ENCODE measurements around the gene NCF4.

Gene NCF4

GRCh38 chr22:36862251-36863242, 1.7 kb downstream of the NCF4 start:
- no peak for TF ChIP-seq JUND (IDR thresholded peaks at IDR 0.05; ENCODE audit: low read depth)
- DNase-seq (ENCODE audit: low read depth in 1 of 2, low spot score in 1 of 2) = no peak
- in situ Hi-C loops (cut with HindIII; ENCODE audit: low pct_unique_long_range_greater_than_20kb, low sequenced_read_pairs) = no loop called here

DNA sequence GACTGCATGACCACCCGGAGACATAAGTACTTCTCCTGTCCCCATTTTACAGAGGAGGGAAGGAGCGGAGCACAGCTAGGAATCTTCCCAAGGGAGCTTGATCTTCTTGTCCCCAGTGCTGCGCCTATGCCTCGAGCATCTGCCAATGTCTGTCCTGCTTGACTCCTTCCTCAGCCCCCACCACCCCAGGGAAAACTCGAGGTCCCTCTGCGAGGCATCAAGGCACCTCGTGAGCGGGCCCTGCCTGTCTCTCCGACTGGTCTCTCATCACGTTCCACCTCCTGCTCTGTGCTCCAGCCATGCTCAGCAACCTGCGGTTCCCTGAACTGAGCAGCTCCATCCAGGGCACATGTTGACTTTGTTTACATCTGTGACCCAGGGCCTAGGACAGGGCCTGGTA, 2.5 kb downstream of the NCF4 start:
- in situ Hi-C loops (cut with HindIII; ENCODE audit: low pct_unique_long_range_greater_than_20kb, low sequenced_read_pairs) = no loop called here
- DNase-seq (ENCODE audit: low read depth in 1 of 2, low spot score in 1 of 2) = no peak
- no peak for TF ChIP-seq JUND (IDR thresholded peaks at IDR 0.05; ENCODE audit: low read depth)

GRCh38 chr22:36863979-36864378, 3.2 kb downstream of the NCF4 start:
- no peak for DNase-seq (ENCODE audit: low read depth in 1 of 2, low spot score in 1 of 2)
- in situ Hi-C loops (cut with HindIII; ENCODE audit: low pct_unique_long_range_greater_than_20kb, low sequenced_read_pairs) = no loop called here
- TF ChIP-seq JUND (IDR thresholded peaks at IDR 0.05; ENCODE audit: low read depth) = no peak

DNA sequence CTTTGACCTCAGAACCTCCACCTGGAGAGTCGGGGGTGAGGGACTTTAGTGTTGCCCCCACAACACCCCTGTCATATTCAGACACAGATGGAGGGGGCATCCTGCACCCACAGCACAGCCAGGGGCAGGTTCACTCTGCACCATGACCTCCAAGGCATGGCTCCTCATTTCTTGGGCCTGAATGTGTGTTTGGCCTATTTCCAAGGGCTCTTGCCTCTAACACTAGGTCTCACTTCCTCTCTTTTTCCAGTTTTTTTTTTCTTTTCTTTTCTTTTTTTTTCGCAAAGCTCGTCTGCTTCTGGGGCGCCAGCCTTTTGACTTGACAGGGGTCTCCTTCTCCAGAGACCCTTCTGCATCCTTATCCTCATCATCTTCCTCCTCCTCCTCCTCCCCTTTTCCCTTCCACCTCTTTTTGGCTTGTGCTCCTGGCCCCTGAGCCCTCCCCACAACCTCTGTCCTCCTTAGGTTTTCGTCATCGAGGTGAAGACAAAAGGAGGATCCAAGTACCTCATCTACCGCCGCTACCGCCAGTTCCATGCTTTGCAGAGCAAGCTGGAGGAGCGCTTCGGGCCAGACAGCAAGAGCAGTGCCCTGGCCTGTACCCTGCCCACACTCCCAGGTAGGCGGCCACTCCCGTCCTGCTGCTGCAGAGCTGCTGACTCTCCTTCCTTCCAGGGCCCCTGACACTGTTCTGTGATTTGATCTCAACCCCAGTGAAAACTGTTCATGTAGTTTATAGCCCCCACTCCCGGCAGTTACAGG, 3.8 kb downstream of the NCF4 start:
- in situ Hi-C loops (cut with HindIII; ENCODE audit: low pct_unique_long_range_greater_than_20kb, low sequenced_read_pairs) = no loop called here

DNA sequence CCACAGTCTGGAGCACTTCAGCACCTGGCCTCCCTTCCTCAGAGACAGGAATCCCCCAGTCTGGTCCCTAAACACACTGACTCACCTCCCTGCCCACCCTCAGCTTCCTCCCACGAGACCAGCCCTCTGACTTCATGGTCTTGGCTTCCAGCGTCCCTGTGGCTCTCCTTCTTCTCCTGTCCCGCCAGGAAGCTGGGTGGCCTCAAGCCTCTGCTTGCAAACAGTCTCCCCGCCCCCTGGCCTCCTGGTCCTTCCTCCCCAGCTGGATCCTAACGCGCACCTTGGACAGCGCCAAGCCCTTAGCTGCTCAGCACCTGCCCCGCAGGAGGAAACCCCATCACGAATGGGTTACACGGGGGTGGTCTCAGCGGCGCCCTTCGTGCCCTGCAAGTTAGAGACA, 4.5 kb downstream of the NCF4 start:
- no peak for TF ChIP-seq JUND (IDR thresholded peaks at IDR 0.05; ENCODE audit: low read depth)
- DNase-seq (ENCODE audit: low read depth in 1 of 2, low spot score in 1 of 2) = peak in 1 of 2 experiments; percentile 56
- in situ Hi-C loops (cut with HindIII; ENCODE audit: low pct_unique_long_range_greater_than_20kb, low sequenced_read_pairs) = no loop called here

More for the DNA sequence above, 3.8 kb downstream of the NCF4 start:
- no peak for DNase-seq (ENCODE audit: low read depth in 1 of 2, low spot score in 1 of 2)
- TF ChIP-seq JUND (IDR thresholded peaks at IDR 0.05; ENCODE audit: low read depth) = no peak

GRCh38 chr22:36867695-36868094, 6.9 kb downstream of the NCF4 start:
- in situ Hi-C loops (cut with HindIII; ENCODE audit: low pct_unique_long_range_greater_than_20kb, low sequenced_read_pairs) = no loop called here
- TF ChIP-seq JUND (IDR thresholded peaks at IDR 0.05; ENCODE audit: low read depth) = no peak
- no peak for DNase-seq (ENCODE audit: low read depth in 1 of 2, low spot score in 1 of 2)

DNA sequence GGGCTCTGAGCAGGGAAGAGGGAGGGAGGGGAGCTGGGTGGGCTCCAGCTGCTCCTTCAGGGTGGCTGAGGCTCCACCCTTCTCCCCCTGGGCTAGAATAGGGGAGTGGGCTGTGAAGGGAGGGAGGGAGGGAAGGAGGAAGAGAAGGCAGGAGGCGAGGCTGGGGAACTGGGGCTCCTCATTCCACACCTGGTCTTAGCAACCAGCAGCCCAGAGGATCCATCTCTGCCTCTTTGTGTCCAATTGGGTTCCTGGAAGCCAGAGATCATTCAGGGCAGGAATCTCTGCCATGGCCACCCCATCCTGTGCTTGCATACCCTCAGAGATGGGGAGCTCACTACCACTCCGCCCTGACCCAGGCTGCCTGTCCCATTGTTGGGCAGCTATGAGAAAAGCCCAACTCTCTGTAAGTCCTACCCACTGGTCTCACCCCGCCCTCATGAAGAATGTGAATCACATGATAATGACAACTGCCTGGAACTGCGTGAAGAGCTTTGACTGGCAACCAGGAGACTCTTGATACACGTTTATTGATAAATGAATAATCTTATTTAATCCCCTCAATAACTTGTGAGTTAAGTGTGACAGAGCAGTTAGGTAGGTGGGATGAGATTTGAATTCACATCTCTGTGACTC, 7.9 kb downstream of the NCF4 start:
- in situ Hi-C loops (cut with HindIII; ENCODE audit: low pct_unique_long_range_greater_than_20kb, low sequenced_read_pairs) = no loop called here
- no peak for TF ChIP-seq JUND (IDR thresholded peaks at IDR 0.05; ENCODE audit: low read depth)
- DNase-seq (ENCODE audit: low read depth in 1 of 2, low spot score in 1 of 2) = no peak

GRCh38 chr22:36870250-36870649, 9.4 kb downstream of the NCF4 start:
- in situ Hi-C loops (cut with HindIII; ENCODE audit: low pct_unique_long_range_greater_than_20kb, low sequenced_read_pairs) = no loop called here
- TF ChIP-seq JUND (IDR thresholded peaks at IDR 0.05; ENCODE audit: low read depth) = no peak
- peak in 1 of 2 experiments; percentile 54 for DNase-seq (ENCODE audit: low read depth in 1 of 2, low spot score in 1 of 2)

DNA sequence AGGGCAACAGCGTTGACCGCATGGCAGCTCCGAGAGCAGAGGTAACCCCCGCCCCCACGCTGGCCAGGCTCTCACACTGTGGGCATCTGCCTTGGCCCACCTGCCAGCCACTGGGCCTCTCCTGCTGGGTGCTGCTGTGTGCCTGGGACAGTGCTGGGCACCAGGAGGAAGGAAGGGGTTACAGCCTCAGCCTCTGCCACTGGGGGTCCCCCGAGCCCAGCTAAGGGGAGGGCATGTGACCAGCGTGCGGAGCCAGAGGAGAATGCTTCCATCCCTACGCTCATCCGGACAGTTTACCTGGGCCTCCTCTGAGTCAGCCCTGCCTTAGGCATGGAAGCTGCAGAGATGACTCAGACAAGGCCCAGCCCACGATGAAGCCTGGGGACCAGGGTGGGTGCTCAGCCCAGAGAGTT, 10.9 kb downstream of the NCF4 start:
- DNase-seq (ENCODE audit: low read depth in 1 of 2, low spot score in 1 of 2) = no peak

DNA sequence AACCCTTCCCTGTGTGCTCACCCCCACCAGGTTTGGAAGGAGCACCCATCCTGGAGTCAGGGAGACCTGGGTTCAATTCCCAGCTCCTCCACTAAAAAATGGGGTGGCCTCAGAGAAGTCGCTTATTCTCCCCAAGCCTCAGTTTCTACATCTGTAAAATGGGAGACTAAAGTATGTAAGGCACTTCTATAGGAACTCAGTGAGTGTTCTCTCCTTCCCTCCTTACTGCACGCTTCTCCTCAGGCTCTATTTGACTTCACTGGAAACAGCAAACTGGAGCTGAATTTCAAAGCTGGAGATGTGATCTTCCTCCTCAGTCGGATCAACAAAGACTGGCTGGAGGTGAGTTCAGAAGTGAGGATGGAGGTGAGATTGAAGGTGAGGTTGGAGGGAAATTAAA, 11.3 kb downstream of the NCF4 start:
- in situ Hi-C loops (cut with HindIII; ENCODE audit: low pct_unique_long_range_greater_than_20kb, low sequenced_read_pairs) = no loop called here
- TF ChIP-seq JUND (IDR thresholded peaks at IDR 0.05; ENCODE audit: low read depth) = no peak
- DNase-seq (ENCODE audit: low read depth in 1 of 2, low spot score in 1 of 2) = no peak

More for the DNA sequence above, 10.9 kb downstream of the NCF4 start:
- in situ Hi-C loops (cut with HindIII; ENCODE audit: low pct_unique_long_range_greater_than_20kb, low sequenced_read_pairs) = no loop called here
- no peak for TF ChIP-seq JUND (IDR thresholded peaks at IDR 0.05; ENCODE audit: low read depth)

DNA sequence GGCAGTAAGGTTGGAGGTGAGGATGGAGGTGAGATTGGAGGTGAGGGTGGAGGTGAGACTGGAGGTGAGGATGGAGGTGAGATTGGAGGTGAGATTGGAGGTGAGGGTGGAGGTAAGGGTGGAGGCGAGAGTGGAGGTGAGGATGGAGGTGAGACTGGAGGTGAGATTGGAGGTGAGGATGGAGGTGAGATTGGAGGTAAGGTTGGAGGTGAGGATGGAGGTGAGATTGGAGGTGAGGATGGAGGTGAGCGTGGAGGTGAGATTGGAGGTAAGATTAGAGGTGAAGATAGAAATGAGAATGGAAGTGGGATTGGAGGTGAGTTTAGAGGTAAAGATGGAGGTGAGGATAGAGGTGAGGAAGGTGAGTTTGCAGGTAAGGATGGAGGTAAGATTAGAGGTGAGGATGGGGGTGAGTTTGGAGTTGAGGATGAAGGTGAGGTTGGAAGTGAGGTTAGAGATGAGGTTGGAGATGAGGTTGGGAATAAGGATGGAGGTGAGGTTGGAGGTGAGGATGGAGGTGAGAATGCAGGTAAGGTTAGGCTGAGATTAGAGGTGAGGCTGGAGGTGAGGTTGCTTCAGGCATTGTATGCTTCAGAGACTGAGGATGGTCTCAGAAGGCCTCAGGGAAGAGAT, 12.2 kb downstream of the NCF4 start:
- in situ Hi-C loops (cut with HindIII; ENCODE audit: low pct_unique_long_range_greater_than_20kb, low sequenced_read_pairs) = no loop called here
- no peak for DNase-seq (ENCODE audit: low read depth in 1 of 2, low spot score in 1 of 2)
- TF ChIP-seq JUND (IDR thresholded peaks at IDR 0.05; ENCODE audit: low read depth) = no peak

DNA sequence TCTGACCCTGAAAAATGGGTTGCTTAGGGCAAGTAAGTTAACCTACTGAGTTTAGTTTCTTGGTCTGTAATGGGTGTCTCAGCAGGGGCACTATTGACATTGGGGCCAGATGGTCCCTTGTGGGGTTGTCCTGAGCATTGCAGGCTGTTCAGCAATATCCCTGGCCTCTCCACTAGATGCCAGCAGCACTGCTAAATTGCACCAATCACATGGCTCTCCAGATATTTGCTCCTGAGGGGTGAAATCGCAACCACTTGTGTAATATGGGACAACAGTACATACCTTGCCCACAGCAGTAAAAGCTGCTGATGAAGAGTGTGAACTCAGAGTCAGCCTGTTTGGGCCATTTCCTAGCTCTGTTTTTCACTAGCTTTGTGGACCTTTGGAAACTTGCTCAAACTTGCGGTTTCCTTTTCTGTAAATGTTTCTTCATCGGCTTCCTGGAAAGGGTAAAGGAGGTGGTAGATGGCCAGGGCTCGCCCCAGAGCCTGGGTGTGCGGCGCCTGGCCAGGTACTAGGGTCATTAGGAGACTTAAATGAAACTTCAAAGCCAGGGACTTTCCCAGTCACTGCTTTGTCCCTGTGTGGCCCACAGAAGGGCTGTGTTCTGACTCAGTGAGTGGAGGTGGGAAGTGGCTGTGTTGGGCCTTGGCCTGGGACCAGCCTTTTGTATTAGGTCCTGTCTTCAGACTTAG, 13.0 kb downstream of the NCF4 start:
- in situ Hi-C loops (cut with HindIII; ENCODE audit: low pct_unique_long_range_greater_than_20kb, low sequenced_read_pairs) = no loop called here
- DNase-seq (ENCODE audit: low read depth in 1 of 2, low spot score in 1 of 2) = peak; percentile 80 to 88
- no peak for TF ChIP-seq JUND (IDR thresholded peaks at IDR 0.05; ENCODE audit: low read depth)

All from T47D (cell line).